DND-41 (cell line): ENCODE measurements around the gene UHRF2.

Experiments used
- ATAC-seq: fragments of 200-7000 bp; cut with Tn5 transposase; 3 replicates; pipeline ENCODE4 v1.9.1; 2021; ENCODE audit warnings: low read depth; ENCODE audit not compliant: insufficient read depth
- DNase-seq: peaks from one replicate; pipeline ENCODE4 v3.0.0-alpha.2; 2020
- H2AFZ ChIP-seq: 2 replicates; pipeline ENCODE4 v1.6.0; 2012; ENCODE audit warnings: low read depth, low read length
- H3K27ac ChIP-seq: 2 replicates; pipeline ENCODE4 v1.5.1; 2012; ENCODE audit warnings: low read length, inconsistent platforms
- H3K27me3 ChIP-seq: fragments of 200-600 bp; sonication (generic); 2 replicates; pipeline ENCODE4 v1.6.0; 2012; ENCODE audit warnings: low read length, mild to moderate bottlenecking, inconsistent platforms; ENCODE audit not compliant: insufficient read depth, poor library complexity
- H3K36me3 ChIP-seq: 2 replicates; pipeline ENCODE4 v1.5.1; 2012; ENCODE audit warnings: low read length, inconsistent platforms; ENCODE audit not compliant: insufficient read depth
- H3K4me1 ChIP-seq: 2 replicates; pipeline ENCODE4 v1.5.1; 2012; ENCODE audit warnings: mild to moderate bottlenecking, low read length; ENCODE audit not compliant: insufficient read depth
- H3K4me2 ChIP-seq: 2 replicates; pipeline ENCODE4 v1.6.0; 2012; ENCODE audit warnings: mild to moderate bottlenecking, moderate library complexity, low read length, inconsistent platforms; ENCODE audit not compliant: insufficient read depth
- H3K4me3 ChIP-seq, 2 experiments: fragments of 200-600 bp in 1 of 2; shearing (Covaris generic) in 1 of 2; 2 replicates each; pipeline ENCODE4 v1.5.1; 2012 to 2016; ENCODE audit warnings: inconsistent platforms in 2 of 2, low read length in 2 of 2, mild to moderate bottlenecking in 2 of 2, low read depth in 1 of 2, moderate library complexity in 1 of 2
- H3K79me2 ChIP-seq: 2 replicates; pipeline ENCODE4 v1.6.0; 2012; ENCODE audit warnings: low read length, inconsistent platforms; ENCODE audit not compliant: insufficient read depth
- H3K9ac ChIP-seq: 2 replicates; pipeline ENCODE4 v1.6.0; 2012; ENCODE audit warnings: low read depth, mild to moderate bottlenecking, inconsistent platforms, low read length, moderate library complexity
- H3K9me3 ChIP-seq: 2 replicates; pipeline ENCODE4 v1.5.1; 2012; ENCODE audit warnings: low read length, moderate library complexity, mild to moderate bottlenecking, inconsistent platforms; ENCODE audit not compliant: insufficient read depth, severe bottlenecking
- H4K20me1 ChIP-seq: 2 replicates; pipeline ENCODE4 v1.6.0; 2012; ENCODE audit warnings: low read length; ENCODE audit not compliant: insufficient read depth
- EZH2 ChIP-seq: IDR thresholded peaks from 3 replicates; pipeline ENCODE4 v1.6.1; 2012; ENCODE audit warnings: borderline replicate concordance, low read depth, mild to moderate bottlenecking, moderate library complexity, low read length, inconsistent platforms; ENCODE audit not compliant: severe bottlenecking
- TF ChIP-seq, protein P1 (sequence below): IDR thresholded peaks from 2 replicates; pipeline ENCODE4 v1.5.1; 2012; ENCODE audit warnings: borderline replicate concordance, low read length, moderate library complexity, mild to moderate bottlenecking; ENCODE audit not compliant: poor library complexity, severe bottlenecking; ENCODE audit errors: extremely low read depth

UHRF2 gene

DNA sequence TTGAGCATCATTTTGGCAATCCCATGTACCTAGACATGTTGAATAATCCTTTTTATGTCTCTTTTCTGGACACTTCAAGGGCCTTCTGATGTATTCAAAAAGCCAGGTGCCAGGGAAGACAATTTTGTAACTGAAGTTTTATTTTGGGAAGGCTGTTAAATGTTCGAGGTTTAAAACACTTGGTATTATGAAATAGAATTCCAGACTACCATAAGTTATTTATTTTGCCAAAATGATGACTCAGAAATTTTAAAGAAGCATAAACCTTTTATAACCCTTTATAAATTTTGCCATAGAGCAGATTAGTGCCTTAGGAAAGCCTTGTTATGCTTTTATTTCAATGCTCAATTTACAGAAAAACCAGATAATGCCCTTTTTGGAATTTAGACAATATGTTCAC is 30.3 kb upstream of the UHRF2 start:
- Histone ChIP-seq H3K36me3 (no peaks in the 10 kb centered on the region), H3K9ac (no peak overlapping the region), H3K27ac (no peak overlapping the region), H3K4me1 (no peaks in the 10 kb centered on the region), H2AFZ (no peak overlapping the region), H3K79me2 (no peaks in the 10 kb centered on the region), H3K9me3 (no peaks in the 10 kb centered on the region), H4K20me1 (no peaks in the 10 kb centered on the region), H3K4me3 (no peak overlapping the region), H3K27me3 (no peaks in the 10 kb centered on the region), H3K4me2 (no peak overlapping the region)
- DNase-seq (no peak), ATAC-seq (no peak)
- TF ChIP-seq, protein P1, sequence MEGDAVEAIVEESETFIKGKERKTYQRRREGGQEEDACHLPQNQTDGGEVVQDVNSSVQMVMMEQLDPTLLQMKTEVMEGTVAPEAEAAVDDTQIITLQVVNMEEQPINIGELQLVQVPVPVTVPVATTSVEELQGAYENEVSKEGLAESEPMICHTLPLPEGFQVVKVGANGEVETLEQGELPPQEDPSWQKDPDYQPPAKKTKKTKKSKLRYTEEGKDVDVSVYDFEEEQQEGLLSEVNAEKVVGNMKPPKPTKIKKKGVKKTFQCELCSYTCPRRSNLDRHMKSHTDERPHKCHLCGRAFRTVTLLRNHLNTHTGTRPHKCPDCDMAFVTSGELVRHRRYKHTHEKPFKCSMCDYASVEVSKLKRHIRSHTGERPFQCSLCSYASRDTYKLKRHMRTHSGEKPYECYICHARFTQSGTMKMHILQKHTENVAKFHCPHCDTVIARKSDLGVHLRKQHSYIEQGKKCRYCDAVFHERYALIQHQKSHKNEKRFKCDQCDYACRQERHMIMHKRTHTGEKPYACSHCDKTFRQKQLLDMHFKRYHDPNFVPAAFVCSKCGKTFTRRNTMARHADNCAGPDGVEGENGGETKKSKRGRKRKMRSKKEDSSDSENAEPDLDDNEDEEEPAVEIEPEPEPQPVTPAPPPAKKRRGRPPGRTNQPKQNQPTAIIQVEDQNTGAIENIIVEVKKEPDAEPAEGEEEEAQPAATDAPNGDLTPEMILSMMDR, result no peak
- no peak for TF ChIP-seq EZH2

DNA sequence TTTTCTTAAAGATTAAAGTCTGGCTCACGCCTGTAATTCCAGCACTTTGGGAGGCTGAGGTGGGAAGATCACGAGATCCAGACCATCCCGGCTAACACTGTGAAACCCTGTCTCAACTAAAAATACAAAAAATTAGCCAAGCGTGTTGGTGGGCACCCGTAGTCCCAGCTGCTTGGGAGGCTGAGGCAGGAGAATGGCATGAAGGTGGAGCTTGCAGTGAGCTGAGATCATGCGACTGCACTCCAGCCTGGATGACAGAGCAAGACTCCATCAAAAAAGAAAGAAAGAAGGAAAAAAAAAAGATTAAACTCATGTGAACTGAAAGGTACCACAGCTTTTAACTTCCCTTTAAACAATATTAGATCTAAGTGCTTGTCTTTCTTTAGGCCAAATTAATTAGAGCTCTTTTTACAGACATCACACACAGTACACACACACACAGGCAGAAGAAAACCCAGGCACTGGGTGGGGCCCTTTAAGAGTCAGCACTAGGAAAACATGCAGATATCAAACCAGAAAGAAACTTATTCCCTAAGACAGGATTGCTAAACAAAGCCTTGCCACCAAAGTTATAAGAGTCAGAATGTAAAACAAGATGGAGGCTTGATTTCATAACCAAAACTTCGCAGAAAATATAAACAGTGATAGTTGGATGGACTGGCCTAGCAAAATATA is 29.3 kb upstream of the UHRF2 start:
- H3K27me3 ChIP-seq, result no peaks in the 10 kb centered on the region
- no peak overlapping the region for H3K4me2 ChIP-seq
- no peak for TF ChIP-seq EZH2
- TF ChIP-seq, protein P1, result no peak
- no peak overlapping the region for H3K27ac ChIP-seq
- no peaks in the 10 kb centered on the region for H3K36me3 ChIP-seq
- no peak overlapping the region for H3K4me3 ChIP-seq
- no peaks in the 10 kb centered on the region for H3K4me1 ChIP-seq
- ATAC-seq (no peak), DNase-seq (no peak)
- no peak overlapping the region for H2AFZ ChIP-seq
- H3K9ac ChIP-seq, result no peak overlapping the region
- H3K9me3 ChIP-seq, result no peaks in the 10 kb centered on the region
- H4K20me1 ChIP-seq, result no peaks in the 10 kb centered on the region
- no peaks in the 10 kb centered on the region for H3K79me2 ChIP-seq

DNA sequence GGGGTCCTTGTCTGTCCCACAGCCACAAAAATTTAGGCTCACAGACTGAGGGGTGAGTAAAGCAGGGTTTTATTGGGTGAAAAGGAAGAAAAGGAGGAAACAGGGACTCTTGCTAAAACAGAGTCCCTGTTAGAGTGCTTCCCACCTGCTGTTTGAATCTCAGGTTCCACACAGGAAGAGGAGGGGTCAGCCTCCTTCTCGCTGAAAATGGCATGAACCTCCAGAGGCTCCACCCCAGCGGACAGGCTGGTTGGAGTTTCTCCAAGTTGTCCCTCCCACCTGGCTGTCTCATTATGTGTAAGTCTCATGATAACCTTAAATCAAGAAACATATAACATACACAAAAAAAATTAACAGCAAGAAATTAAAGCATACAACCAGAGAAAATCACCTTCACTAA is 28.3 kb upstream of the UHRF2 start:
- no peak overlapping the region for H3K4me3 ChIP-seq
- H3K4me1 ChIP-seq, result no peaks in the 10 kb centered on the region
- no peak overlapping the region for H3K27ac ChIP-seq
- ATAC-seq, result 0 out of 3 replicates have a peak, but pooled peaks have one; percentile 37
- no peak overlapping the region for H3K9ac ChIP-seq
- no peak overlapping the region for H2AFZ ChIP-seq
- no peak overlapping the region for H3K4me2 ChIP-seq
- no peaks in the 10 kb centered on the region for H3K36me3 ChIP-seq
- no peaks in the 10 kb centered on the region for H4K20me1 ChIP-seq
- no peaks in the 10 kb centered on the region for H3K9me3 ChIP-seq
- H3K79me2 ChIP-seq, result no peaks in the 10 kb centered on the region
- DNase-seq, result peak; percentile 4
- H3K27me3 ChIP-seq, result no peaks in the 10 kb centered on the region
- TF ChIP-seq, protein P1, result no peak
- TF ChIP-seq EZH2, result no peak

DNA sequence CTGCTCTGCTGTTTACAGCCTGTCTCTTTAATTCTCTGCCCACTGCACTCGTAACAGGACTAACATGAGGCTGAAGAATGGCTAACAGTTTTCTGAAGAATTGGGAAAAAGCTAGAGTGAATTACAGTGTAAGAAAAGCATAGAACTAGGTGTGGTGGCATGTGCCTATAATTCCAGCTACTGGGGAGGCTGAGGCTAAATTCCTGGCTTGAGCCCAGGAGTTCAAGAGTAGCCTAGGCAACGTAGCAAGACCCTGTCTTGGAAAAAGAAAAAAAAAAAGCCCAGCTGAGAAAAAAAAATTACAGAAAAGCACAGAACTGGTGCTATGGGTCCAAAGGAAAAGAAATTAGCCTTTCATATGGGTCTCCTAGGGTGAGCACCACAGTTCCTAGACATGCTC is 13.9 kb upstream of the UHRF2 start:
- Histone ChIP-seq H3K4me2 (no peak overlapping the region), H3K4me3 (no peak overlapping the region), H3K4me1 (no peaks in the 10 kb centered on the region), H2AFZ (no peak overlapping the region), H4K20me1 (no peaks in the 10 kb centered on the region), H3K9ac (no peak overlapping the region), H3K79me2 (no peaks in the 10 kb centered on the region), H3K27me3 (no peaks in the 10 kb centered on the region), H3K9me3 (no peaks in the 10 kb centered on the region), H3K27ac (no peak overlapping the region), H3K36me3 (no peaks in the 10 kb centered on the region)
- ATAC-seq, result no peak
- no peak for TF ChIP-seq EZH2
- TF ChIP-seq, protein P1, result no peak
- DNase-seq, result no peak
